ENCODE data around the gene HADHB. TPM values are rescaled to one million over a fixed set of nuclear protein-coding genes. Genes with fewer than 3 reads are reported as not detected.

Gene HADHB
- total RNA-seq, result 1,782 TPM
- long read RNA-seq, transcript HADHB-201 (16 exons, 2,044 nt), result major isoform, 1,383 of 1,573 reads
- long read RNA-seq, transcript HADHB-208 (15 exons, 2,142 nt), result minor isoform, 20 of 1,573 reads
- long read RNA-seq, partial matches to known transcripts, result 89 of 1,573 reads
- long read RNA-seq, other reads (novel, unspliced or antisense), result 79 of 1,573 reads

GRCh38 chr2:26244309-26245230 is at the start of gene HADHB, which contains the start of gene HADHA:
HADHB (plus strand) TSS chr2:26244939; CDS start chr2:26254255, 9,316 bp downstream.
HADHA (minus strand) TSS chr2:26244632; CDS start chr2:26244596, 36 bp downstream.
- intact Hi-C loops (cut with DNase I), result loop anchor here (2.0 to 5.0 kb wide), 3 partner anchors 30 to 103 kb away; partner anchors contain the start of genes ADGRF3 and SELENOI
- ATAC-seq (peak; percentile 95), DNase-seq (ENCODE audit: missing footprints) (peak; percentile 93)

- ATAC-seq (no peak), DNase-seq (ENCODE audit: missing footprints) (no peak)
- intact Hi-C loops (cut with DNase I), result no loop called here
Observed at GRCh38 chr2:26195040-26195984, 49.4 kb upstream of the HADHB start.

- intact Hi-C loops (cut with DNase I), result no loop called here
- no peak for DNase-seq (ENCODE audit: missing footprints)
- no peak for ATAC-seq
Observed at GRCh38 chr2:26196683-26197418, 47.9 kb upstream of the HADHB start.

GRCh38 chr2:26197516-26197915 is 47.2 kb upstream of the HADHB start:
- intact Hi-C loops (cut with DNase I), result no loop called here
- no peak for ATAC-seq
- no peak for DNase-seq (ENCODE audit: missing footprints)

- DNase-seq (ENCODE audit: missing footprints), result no peak
- intact Hi-C loops (cut with DNase I), result no loop called here
- ATAC-seq, result no peak
Observed at GRCh38 chr2:26202981-26203490, 41.7 kb upstream of the HADHB start.

- intact Hi-C loops (cut with DNase I), result no loop called here
- no peak for DNase-seq (ENCODE audit: missing footprints)
- no peak for ATAC-seq
Observed at GRCh38 chr2:26203906-26204305, 40.8 kb upstream of the HADHB start.

- ATAC-seq, result no peak
- no peak for DNase-seq (ENCODE audit: missing footprints)
- intact Hi-C loops (cut with DNase I), result no loop called here
Observed at GRCh38 chr2:26212011-26212410, 32.7 kb upstream of the HADHB start.

GRCh38 chr2:26214759-26215158 is 30.0 kb upstream of the HADHB start:
- DNase-seq (ENCODE audit: missing footprints) (no peak), ATAC-seq (no peak)
- intact Hi-C loops (cut with DNase I), result no loop called here

GRCh38 chr2:26215833-26216232 is 28.9 kb upstream of the HADHB start:
- DNase-seq (ENCODE audit: missing footprints) (no peak), ATAC-seq (no peak)
- intact Hi-C loops (cut with DNase I), result no loop called here

- intact Hi-C loops (cut with DNase I), result no loop called here
- no peak for DNase-seq (ENCODE audit: missing footprints)
- no peak for ATAC-seq
Observed at GRCh38 chr2:26216587-26216986, 28.2 kb upstream of the HADHB start.

- no peak for DNase-seq (ENCODE audit: missing footprints)
- no peak for ATAC-seq
- intact Hi-C loops (cut with DNase I), result no loop called here
Observed at GRCh38 chr2:26217720-26218119, 27.0 kb upstream of the HADHB start.

GRCh38 chr2:26223018-26223417 is 21.7 kb upstream of the HADHB start:
- DNase-seq (ENCODE audit: missing footprints) (no peak), ATAC-seq (no peak)
- intact Hi-C loops (cut with DNase I), result no loop called here

GRCh38 chr2:26224095-26224494 is 20.6 kb upstream of the HADHB start:
- DNase-seq (ENCODE audit: missing footprints) (no peak), ATAC-seq (no peak)
- intact Hi-C loops (cut with DNase I), result no loop called here

GRCh38 chr2:26229595-26229994 is 15.1 kb upstream of the HADHB start:
- intact Hi-C loops (cut with DNase I), result no loop called here
- DNase-seq (ENCODE audit: missing footprints) (no peak), ATAC-seq (no peak)

GRCh38 chr2:26230806-26231205 is 13.9 kb upstream of the HADHB start:
- intact Hi-C loops (cut with DNase I), result no loop called here

GRCh38 chr2:26235089-26235488 is 9.7 kb upstream of the HADHB start:
- no peak for ATAC-seq
- no peak for DNase-seq (ENCODE audit: missing footprints)
- intact Hi-C loops (cut with DNase I), result loop anchor here (2.0 kb wide), 1 partner anchor 42 kb away; no protein-coding TSS in a partner anchor

More at GRCh38 chr2:26230806-26231205, 13.9 kb upstream of the HADHB start:
- ATAC-seq (no peak), DNase-seq (ENCODE audit: missing footprints) (no peak)

- no peak for ATAC-seq
- no peak for DNase-seq (ENCODE audit: missing footprints)
- intact Hi-C loops (cut with DNase I), result no loop called here
Observed at GRCh38 chr2:26237868-26238267, 6.9 kb upstream of the HADHB start.

GRCh38 chr2:26238311-26238958 is 6.3 kb upstream of the HADHB start:
- intact Hi-C loops (cut with DNase I), result no loop called here

More at GRCh38 chr2:26238311-26238958, 6.3 kb upstream of the HADHB start:
- DNase-seq (ENCODE audit: missing footprints), result no peak
- no peak for ATAC-seq

Data from Right ventricle myocardium inferior (tissue), 1 donor.